ENCODE data around the gene SFN.
A peak's percentile ranks its signal among the peaks of the same experiment; 100 is the strongest.
"Not testable (repeated sequence)": the region's sequence is repeated elsewhere in the genome, so short reads cannot be mapped to it uniquely, and the experiment has no call there.

The SFN gene

GRCh38 chr1:26874896-26875295 lies 11.9 kb downstream of the SFN start:
- no peak for DNase-seq

- DNase-seq: no peak
Observed at GRCh38 chr1:26877326-26877725, 14.4 kb downstream of the SFN start.

- DNase-seq: no peak
Observed at GRCh38 chr1:26879793-26880192, 16.8 kb downstream of the SFN start.

- not testable (repeated sequence) for DNase-seq
Observed at GRCh38 chr1:26881611-26882010, 18.7 kb downstream of the SFN start.

- DNase-seq: no peak
Observed at GRCh38 chr1:26882696-26883463, 19.9 kb downstream of the SFN start.

GRCh38 chr1:26887125-26887524 lies 24.2 kb downstream of the SFN start:
- no peak for DNase-seq

- no peak for DNase-seq
Observed at GRCh38 chr1:26888231-26888630, 25.3 kb downstream of the SFN start.

GRCh38 chr1:26889551-26890466 lies 26.9 kb downstream of the SFN start, which contains the start of gene GPN2:
GPN2 (minus strand) TSS chr1:26890283; CDS start chr1:26890096, 187 bp downstream.
- DNase-seq: peak; percentile 83

- DNase-seq: no peak
Observed at GRCh38 chr1:26890467-26890796, 27.5 kb downstream of the SFN start.

- DNase-seq: no peak
Observed at GRCh38 chr1:26894263-26894662, 31.3 kb downstream of the SFN start.

GRCh38 chr1:26897351-26897750 lies 34.4 kb downstream of the SFN start:
- DNase-seq: no peak

- DNase-seq: peak; percentile 89
Observed at GRCh38 chr1:26900001-26900814, 37.3 kb downstream of the SFN start, which contains the start of gene GPATCH3. GPATCH3 (minus strand) TSS chr1:26900467; CDS start chr1:26900442, 25 bp downstream.

GRCh38 chr1:26900815-26901511 lies 38.0 kb downstream of the SFN start:
- DNase-seq: no peak

GRCh38 chr1:26907071-26907917 lies 44.3 kb downstream of the SFN start:
- DNase-seq: no peak

GRCh38 chr1:26909951-26910342 lies 47.0 kb downstream of the SFN start:
- no peak for DNase-seq

GRCh38 chr1:26910343-26911160 lies 47.6 kb downstream of the SFN start:
- DNase-seq: no peak

GRCh38 chr1:26911399-26912146 lies 48.6 kb downstream of the SFN start:
- DNase-seq: no peak

GRCh38 chr1:26912147-26912490 lies 49.2 kb downstream of the SFN start:
- no peak for DNase-seq

- no peak for DNase-seq
Observed at GRCh38 chr1:26913389-26913753, 50.4 kb downstream of the SFN start.
